SHP77 treated with DMSO at 0.1 percent for 48 hours (cell line): ENCODE results near the gene PANK4.

Experiments
- DNase-seq: peaks from one replicate; lab custom pipeline; 2025; lab: John Stamatoyannopoulos, UW

PANK4 gene

GRCh38 chr1:2476061-2476999, 50.1 kb downstream of the PANK4 start, which contains the start of gene PLCH2:
Gene PLCH2, plus strand, starts transcription at chr1:2476289. Its CDS starts 300 bp downstream, at chr1:2476589.
- no peak for DNase-seq

DNA sequence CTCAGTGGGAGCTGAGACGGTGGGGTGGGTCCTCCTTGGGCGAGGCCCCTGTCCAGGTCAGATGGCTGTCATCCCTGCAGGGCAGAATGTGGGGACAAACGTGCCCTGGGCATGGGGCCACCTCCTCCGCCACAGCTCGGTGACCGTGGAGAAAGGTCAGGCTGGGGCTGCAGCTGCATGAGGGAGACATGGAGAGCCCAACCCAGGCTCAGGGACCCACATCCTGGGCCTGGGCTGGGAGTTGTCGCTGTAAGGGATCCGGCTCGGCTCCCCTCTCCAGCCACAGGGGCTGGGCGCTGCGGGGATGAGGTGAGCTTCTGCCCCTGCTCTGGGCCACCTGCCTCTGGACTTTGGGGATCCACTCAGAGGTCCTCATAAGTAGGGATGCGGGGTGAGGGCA, 50.8 kb downstream of the PANK4 start:
- DNase-seq = no peak

DNA sequence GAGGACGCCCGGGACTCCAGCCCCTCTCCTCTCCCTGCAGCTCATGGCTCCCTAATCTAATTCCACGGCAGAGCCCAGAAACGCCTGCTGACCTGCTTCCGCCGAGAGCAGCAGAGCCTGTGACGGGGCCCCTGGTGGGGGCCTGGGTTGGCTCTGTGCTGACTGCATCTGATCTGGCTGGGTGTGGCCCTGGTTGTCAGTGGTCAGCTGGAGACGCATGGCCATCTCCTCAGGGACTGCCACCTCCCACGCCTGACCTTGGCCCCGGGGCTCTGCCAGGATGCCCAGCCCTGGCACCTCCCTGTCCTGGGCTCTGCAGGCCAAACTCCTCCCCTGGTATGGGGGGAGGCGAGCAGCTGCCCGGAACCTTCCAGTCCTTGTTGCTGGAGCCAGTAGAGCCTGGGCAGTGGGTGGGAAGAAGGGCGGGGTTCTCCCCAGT, 51.4 kb downstream of the PANK4 start:
- DNase-seq = no peak

DNA sequence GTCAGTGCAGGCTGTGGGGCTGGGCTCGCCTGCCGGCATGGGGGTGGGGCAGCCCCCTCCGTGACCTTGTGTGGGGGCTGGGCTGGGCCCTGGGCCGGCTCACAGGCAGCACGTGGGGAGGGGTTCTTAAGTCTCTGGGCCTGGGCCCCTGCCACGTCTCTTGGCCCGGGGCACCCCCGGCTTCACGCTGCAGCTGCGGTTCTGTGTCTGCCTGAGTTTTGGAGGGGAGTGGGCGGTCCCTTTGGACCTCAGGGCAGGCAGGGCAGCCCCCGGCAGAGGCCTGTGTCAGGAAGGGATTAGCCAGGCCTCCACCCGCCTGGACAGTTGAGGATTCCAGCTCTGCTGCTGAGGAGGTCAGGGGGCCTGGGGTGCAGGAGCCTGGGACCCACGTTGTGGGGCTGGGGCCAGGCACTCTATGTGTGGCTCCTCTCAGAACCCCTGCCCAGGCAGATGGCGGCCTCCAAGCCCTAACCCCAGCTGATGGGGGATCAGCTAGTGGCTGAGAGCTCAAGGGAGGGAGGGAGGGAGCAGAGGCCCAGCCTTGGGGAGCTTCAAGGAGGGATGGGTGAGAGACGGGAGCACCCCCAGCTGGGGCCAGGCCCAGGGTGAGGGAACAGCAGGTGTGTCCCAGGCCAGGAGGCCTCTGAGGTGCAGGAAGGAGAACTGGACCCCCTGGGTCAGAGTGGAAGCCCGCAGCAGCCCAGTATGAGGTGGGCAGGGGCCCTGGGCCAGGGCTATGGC, 52.1 kb downstream of the PANK4 start:
- no peak for DNase-seq

- DNase-seq = no peak
Measured at GRCh38 chr1:2473198-2473597, 53.2 kb downstream of the PANK4 start.

- no peak for DNase-seq
Measured at GRCh38 chr1:2472561-2473177, 53.7 kb downstream of the PANK4 start.

GRCh38 chr1:2472109-2472508, 54.3 kb downstream of the PANK4 start:
- no peak for DNase-seq

GRCh38 chr1:2471587-2472001, 54.8 kb downstream of the PANK4 start:
- DNase-seq = no peak

- no peak for DNase-seq
Measured at GRCh38 chr1:2471159-2471471, 55.3 kb downstream of the PANK4 start.

DNA sequence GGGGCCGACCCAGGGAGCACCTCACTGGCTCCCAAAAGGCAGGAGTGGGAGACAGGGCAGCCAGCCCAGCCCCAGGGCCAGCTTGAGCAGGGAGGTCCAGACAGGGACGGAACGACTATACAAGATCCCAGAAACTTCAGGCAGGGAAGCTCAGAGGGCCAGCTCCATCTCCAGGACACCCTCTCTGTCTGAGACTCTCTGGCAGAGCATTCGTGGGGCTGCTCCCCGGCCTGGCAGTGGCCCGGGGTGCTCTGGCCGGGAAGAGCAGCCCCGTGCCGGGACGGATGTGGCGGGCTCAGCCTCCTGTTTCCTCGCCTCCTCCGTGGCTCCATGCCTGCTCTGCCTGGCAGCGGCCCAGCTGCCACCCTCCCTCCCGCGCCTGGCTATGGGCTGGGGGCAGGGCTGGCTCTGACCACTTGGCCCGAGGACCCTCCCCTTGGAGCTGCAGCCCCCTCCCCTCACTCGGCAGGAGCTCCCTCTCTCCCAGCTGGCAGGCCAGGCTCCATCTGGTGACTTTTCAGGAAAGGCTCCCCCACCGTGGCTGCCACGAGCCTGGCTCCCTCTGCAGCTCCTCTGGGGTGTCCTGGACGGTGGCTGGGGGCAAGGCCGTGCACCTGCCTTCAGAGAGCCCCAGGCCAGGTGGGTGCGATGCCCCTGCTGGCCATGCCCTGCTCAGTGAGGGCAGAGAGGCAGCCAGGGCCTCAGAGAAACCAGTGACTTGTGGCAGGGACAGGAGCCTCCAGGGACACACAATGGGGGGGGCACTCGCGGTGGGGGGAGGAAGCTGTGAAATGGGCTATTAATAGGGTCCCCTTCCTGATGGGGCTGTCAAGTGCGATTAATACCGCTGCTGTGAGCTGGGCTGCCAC, 55.9 kb downstream of the PANK4 start:
- no peak for DNase-seq

- DNase-seq = no peak
Measured at GRCh38 chr1:2469103-2469940, 57.1 kb downstream of the PANK4 start.

DNA sequence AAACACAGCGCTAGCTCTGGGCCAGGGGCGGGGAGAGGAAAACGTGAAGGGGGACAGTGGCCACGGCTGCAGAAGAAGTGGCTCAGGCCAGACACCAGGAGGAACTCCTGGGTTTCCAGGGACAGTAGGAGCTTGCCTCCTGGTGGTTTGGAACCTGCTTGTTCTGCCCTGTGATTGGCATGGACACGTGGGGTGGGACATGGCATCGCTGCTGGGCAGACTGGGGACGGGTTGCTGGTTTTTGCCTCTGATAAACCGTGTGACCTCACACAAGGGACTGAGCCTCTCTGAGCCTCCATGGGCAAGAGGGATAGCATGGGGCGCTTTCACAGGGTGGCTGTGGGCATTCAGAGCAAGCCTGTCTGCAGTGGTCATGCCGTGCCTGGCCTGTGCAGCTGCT, 57.9 kb downstream of the PANK4 start:
- no peak for DNase-seq

- no peak for DNase-seq
Measured at GRCh38 chr1:2468041-2468472, 58.3 kb downstream of the PANK4 start.

DNA sequence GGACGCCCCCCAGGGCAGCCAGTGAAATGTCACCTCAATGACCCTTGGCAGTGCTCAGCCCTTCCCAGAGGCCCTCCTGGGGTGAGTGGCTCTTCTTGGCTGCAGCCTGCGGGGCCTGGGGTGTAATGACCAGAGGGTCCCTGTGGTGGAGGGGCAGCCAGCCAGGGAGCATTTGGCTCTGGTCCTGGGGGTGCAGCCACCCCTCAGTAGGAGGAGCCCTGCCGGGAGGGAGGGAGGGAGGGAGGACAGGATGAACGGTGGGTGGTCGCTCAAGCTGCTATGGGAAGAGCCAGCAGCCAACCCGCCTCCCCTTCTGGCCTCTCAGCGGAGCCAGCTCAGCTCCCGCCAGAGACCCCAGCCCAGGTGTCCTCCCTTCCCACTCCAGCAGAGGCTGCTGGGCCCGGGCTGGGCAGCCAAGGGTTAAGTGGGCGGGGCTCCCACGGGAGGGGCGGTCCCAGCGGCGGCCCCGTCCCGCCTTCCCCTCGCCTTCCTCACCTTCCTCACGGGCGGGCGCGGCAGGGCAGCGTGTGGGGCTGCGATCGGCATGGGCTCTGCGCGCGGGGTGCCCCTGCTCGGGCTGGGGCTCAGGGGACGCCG, 59.3 kb downstream of the PANK4 start:
- no peak for DNase-seq

GRCh38 chr1:2466270-2466665, 60.1 kb downstream of the PANK4 start:
- no peak for DNase-seq

- DNase-seq = no peak
Measured at GRCh38 chr1:2465371-2466269, 60.8 kb downstream of the PANK4 start.

- DNase-seq = no peak
Measured at GRCh38 chr1:2463396-2463795, 63.0 kb downstream of the PANK4 start.

DNA sequence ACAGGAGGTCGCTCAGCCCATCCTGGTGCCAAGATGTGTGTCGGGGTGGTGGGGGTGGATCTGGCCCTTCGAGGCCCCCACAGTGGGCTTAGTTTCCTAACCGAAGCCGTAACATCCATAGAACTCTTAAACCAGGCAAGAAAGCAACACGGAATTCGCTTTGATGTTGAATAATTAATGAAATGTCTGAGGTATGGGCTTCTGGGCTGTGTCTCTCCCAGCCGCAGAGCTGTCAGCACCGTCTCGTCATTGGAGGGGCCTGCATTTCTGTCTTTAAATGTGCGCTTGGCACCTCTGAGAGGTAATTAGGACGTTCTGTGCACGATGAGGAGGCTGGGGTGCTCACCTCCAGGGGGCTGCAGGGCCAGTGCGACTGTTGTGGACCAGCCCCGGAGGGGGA, 63.6 kb downstream of the PANK4 start:
- DNase-seq = no peak

DNA sequence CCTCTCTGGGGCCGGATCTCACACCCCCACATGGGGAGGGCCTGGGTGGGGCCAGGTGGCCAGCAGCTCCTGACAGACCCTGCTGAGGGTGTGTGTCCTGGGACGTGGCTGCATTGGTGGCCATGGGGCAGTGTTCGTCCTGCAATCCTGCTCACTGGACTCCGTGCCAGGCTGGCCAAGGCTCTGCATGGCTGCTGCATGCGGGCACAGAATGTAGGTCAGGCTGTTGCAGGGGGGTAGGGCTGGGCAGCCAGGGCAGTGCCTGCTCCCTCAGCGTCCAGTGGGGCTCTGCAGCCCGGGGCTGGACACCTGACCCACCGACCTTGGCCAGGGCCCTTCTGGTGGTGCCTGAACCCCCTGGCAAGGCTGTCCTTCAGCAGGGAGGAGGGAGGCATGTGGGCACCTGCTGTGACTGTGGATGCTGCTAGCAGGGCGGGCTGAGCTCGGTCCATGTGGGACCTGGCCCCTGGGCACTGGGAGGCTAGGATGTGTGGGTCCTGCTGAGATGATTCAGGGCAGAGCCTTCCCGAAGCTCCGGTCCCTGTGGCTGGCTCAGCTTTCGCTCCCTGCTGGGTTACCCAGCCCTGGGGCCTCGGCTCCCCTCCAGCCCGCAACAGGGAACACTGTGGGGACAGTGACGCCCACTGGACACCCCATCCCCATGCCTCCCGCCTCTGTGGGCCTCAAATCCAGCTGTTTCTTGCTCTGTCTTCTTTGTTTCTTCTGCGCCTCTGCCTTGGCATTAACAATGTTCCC, 65.2 kb downstream of the PANK4 start:
- DNase-seq = no peak
